Choroid plexus epithelial cell (primary cell): ENCODE data around the gene SLC34A3.
A peak's percentile ranks its signal among the peaks of the same experiment; 100 is the strongest.

Source experiments
- DNase-seq: peaks from one replicate; pipeline ENCODE4 v3.0.0-alpha.2; 2010; ENCODE audit warnings: low read depth
- H3K4me3 ChIP-seq: 2 replicates; pipeline ENCODE4 v1.5.1; 2011; ENCODE audit warnings: low read depth, mild to moderate bottlenecking, control low read depth, low read length, moderate library complexity
- TF ChIP-seq, protein P1 (sequence below): conservative IDR thresholded peaks from 2 replicates; pipeline ENCODE4 v1.5.1; 2011; ENCODE audit warnings: low read depth, mild to moderate bottlenecking, control low read depth, inconsistent platforms, low read length, moderate library complexity

SLC34A3 gene

DNA sequence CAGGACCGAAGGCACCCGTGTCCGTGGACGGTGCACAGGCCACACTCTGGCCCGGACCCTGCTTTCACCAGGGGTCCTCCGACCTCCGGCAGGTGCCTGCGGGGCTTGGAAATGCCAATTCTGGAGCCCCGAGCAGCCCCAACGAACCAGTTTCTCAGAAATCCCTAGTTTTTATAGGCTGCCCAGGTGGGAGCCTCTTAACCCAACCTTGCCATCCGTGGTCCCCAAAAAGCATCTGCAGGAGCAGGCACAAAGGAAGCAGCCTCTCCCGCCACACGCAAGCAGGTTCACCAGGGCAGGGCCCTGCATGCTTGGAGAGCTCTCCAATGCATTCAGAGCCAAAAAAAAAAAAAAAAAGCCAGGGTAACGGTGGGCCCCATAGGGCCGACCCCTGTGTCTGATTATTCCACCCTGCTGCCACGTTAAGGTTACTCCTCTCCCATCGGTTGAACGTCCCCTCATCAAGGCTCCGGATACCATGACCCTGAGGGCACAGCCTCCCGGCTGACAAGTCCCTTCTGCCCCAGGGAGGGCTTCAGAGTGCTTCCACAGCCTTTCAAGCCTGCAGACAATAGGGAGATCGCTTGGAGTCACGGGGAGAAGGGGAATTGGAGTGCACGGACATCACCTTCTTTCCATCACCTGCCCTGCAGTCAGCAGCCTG lies 29.4 kb upstream of the SLC34A3 start:
- H3K4me3 ChIP-seq, result peak overlapping the region; percentile 84
- DNase-seq, result no peak
- TF ChIP-seq, protein P1, sequence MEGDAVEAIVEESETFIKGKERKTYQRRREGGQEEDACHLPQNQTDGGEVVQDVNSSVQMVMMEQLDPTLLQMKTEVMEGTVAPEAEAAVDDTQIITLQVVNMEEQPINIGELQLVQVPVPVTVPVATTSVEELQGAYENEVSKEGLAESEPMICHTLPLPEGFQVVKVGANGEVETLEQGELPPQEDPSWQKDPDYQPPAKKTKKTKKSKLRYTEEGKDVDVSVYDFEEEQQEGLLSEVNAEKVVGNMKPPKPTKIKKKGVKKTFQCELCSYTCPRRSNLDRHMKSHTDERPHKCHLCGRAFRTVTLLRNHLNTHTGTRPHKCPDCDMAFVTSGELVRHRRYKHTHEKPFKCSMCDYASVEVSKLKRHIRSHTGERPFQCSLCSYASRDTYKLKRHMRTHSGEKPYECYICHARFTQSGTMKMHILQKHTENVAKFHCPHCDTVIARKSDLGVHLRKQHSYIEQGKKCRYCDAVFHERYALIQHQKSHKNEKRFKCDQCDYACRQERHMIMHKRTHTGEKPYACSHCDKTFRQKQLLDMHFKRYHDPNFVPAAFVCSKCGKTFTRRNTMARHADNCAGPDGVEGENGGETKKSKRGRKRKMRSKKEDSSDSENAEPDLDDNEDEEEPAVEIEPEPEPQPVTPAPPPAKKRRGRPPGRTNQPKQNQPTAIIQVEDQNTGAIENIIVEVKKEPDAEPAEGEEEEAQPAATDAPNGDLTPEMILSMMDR, result no peak

DNA sequence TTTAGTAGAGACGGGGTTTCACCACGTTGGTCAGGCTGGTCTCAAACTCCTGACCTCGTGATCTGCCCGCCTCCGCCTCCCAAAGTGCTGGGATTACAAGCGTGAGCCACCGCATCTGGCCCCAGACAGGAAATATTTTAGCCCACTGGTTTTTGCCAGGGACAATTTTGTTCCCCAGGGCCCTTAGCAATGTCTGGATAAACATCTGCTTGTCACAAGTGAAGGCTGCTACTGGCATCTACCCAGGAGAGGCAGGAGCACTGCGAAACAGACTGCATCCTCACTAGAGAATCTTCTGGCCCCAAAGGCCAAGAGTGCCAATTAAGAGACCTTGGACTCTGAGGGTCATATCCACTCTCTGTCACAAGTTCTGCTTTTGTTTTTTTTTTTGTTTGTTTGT lies 27.7 kb upstream of the SLC34A3 start:
- TF ChIP-seq, protein P1, result no peak
- no peak overlapping the region for H3K4me3 ChIP-seq
- no peak for DNase-seq

DNA sequence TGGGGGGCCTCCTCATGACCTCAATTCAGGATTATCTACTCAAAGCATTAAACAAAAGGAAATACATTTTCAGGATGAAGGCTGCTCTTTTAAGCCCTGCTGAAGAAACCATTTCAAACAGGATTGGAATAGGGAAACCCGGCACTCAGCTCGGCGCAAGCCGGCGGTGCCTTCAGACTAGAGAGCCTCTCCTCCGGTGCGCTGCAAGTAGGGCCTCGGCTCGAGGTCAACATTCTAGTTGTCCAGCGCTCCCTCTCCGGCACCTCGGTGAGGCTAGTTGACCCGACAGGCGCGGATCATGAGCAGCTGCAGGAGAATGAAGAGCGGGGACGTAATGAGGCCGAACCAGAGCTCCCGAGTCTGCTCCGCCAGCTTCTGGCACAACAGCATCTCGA lies 26.0 kb upstream of the SLC34A3 start:
- TF ChIP-seq, protein P1, result no peak
- peak overlapping the region; percentile 94 for H3K4me3 ChIP-seq
- no peak for DNase-seq

DNA sequence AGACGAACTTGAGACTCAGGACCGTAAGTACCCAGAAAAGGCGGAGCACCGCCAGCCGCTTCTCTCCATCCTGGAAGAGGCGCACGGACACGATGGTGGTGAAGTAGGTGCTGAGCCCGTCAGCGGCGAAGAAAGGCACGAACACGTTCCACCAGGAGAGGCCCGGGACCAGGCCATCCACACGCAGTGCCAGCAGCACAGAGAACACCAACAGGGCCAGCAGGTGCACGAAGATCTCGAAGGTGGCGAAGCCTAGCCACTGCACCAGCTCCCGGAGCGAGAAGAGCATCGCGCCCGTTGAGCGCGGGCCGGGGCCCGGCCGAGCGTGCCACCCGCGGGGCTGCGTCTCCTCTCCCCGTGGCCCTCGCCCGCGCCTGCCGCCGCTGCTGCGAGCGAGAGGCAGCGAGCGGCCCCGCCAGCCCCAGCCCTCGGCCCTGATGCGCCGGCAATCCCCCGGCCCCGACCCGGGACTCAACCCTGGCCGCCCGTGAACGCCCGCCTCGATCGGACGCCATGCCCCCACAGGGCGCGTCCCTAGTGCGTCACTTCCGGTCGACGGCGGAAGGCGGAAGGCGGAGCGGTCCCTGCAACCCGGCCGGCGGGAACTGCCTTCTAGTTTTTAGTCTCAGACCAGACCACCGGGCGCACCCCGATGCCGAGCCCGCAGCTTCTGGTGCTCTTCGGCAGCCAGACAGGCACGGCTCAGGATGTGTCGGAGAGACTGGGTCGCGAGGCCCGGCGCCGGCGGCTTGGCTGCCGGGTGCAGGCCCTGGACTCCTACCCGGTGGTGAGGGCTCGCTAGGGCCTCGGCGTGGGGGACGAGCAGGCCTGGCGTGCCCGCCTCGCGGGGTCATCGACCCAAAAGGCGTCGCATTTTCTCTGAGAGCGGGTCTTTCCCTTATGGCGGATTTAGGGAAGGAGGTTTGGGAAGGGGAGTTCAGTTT lies 25.3 kb upstream of the SLC34A3 start, which contains the start of the genes NDOR1 and TMEM203:
NDOR1 (plus strand) TSS at position 575 of the 944 bp plus-strand sequence; CDS start at position 653, 78 bp downstream.
TMEM203 (minus strand) TSS at position 523 of the 944 bp plus-strand sequence; CDS start at position 289, 234 bp downstream.
- DNase-seq, result peak; percentile 80
- H3K4me3 ChIP-seq, result peak within 1 kb of the TSS; percentile 94
- TF ChIP-seq, protein P1, result no peak

DNA sequence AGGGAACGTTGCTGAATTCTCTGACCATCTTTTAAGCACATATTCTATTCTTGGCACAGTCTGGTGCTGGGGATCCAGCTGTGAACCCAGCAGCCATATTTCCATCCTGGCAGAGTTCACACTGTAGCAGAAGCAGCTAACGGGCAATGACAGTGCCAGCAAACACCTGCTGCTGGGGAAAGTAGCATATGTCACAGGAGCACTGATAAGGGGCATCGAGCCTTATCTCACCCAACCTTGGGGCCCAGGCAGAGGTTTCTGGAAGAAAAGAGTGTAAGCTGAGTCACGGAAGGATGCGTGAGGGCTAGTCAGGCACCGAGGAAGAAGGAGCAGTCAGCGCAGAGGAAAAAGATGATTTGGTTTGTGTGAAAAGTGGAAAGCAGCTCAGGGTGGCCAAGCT lies 24.1 kb upstream of the SLC34A3 start:
- no peak for DNase-seq
- H3K4me3 ChIP-seq, result no peak overlapping the region
- TF ChIP-seq, protein P1, result no peak

DNA sequence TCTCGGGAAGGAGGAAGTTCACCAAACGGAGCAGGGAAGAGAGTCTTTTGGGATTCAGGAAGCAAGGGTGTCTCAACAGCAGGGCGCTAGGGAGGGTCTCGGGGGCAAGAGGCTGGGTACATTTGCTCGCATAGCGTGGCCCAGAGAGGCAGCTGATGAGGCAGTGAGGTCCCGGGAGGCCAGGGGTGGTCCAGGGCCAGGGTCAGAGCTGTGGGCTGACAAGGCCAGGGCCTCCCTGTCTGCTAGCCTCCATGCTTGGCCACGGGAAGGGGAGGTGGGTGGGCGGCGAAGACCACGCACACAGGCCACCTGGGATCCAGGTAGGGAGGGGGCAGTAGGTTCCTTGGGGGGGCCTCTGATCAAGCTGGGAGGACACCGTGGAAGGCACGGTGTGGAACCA lies 19.2 kb upstream of the SLC34A3 start:
- TF ChIP-seq, protein P1, result no peak
- no peak overlapping the region for H3K4me3 ChIP-seq
- DNase-seq, result no peak
